A172 (cell line): ENCODE measurements around the gene RAPGEF2. TPM values are rescaled to one million over a fixed set of nuclear protein-coding genes. Genes with fewer than 3 reads are reported as not detected.
"Not testable (repeated sequence)": the region's sequence is repeated elsewhere in the genome, so short reads cannot be mapped to it uniquely, and the experiment has no call there.

Source experiments
- DNase-seq: peaks from one replicate; pipeline ENCODE4 v3.0.0-alpha.2; 2015; ENCODE audit warnings: low spot score
- total RNA-seq: library from RNA; depleted of rRNA; stranded (reverse); fragments of >200 nt; shearing (Covaris generic); gene quantifications from 2 replicates; pipeline ENCODE4 v1.2.3, GENCODE V29; 2014

RAPGEF2 gene
- total RNA-seq, 1 experiment from 2014 or later = 30.0 TPM

- DNase-seq = no peak
Measured at GRCh38 chr4:159097785-159098184, 5.1 kb upstream of the RAPGEF2 start.

- DNase-seq = no peak
Measured at GRCh38 chr4:159098482-159099127, 4.3 kb upstream of the RAPGEF2 start.

- no peak for DNase-seq
Measured at GRCh38 chr4:159101988-159102621, 774 bp upstream of the RAPGEF2 start.

GRCh38 chr4:159103384-159103990 is 608 bp downstream of the RAPGEF2 start:
- no peak for DNase-seq

GRCh38 chr4:159104694-159105414 is 2.0 kb downstream of the RAPGEF2 start:
- peak; percentile 25 for DNase-seq

DNA sequence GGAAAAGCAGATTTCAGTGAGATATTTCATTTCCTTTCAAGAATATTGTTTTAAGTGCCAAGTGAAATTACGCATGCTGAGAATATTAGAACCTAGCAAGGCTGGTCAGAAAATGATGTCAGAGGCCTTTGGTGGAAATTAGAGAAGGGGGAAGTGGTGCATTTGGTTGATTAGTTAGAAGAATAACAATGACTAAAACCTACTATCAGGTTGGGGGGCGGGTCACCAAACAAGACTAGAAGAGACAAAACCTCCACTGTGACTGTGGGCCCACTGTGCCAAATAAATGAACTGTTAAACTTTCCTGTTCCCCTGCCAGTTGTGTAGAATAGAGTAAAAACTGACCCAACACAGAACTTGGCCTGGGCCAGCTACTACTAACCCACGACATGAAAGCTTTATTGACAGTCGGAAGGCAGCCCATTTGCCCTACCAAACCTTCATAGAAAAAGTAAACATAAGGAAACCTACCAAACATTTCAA is 2.9 kb downstream of the RAPGEF2 start:
- peak; percentile 43 for DNase-seq

- no peak for DNase-seq
Measured at GRCh38 chr4:159106636-159107035, 3.8 kb downstream of the RAPGEF2 start.

DNA sequence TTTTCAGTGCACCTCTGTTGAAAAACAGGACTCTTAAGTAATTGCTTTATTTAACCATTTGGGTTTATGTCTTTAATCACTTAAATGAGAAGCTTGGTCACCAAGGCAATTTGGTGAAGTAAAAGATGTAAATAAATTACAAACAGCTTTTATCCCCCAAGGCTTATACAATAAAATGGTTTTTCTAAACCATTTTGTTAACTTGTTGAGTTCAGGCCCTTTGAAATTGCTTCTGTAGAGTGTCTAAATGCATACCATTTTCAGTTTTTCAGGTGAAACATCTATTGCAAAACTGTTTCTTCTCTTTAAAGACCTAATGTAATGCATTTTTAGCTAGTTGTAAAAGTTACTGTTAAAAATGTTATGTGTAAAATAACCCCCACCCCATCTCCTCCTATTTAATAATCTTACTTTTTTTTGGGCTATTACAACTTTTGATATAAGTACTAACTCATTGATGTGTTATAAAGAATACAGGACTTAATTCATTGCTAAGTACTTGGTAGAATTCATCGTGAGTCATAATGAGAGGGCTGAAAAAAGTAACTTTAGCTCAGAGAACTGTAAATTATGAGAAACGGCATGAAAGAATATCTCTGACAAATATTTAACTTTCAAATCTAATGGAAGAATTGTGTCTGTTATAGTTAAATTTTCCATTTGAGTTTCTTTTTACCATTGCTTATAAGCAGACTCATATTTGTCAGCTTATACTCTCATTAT is 4.5 kb downstream of the RAPGEF2 start:
- DNase-seq = peak; percentile 4

DNA sequence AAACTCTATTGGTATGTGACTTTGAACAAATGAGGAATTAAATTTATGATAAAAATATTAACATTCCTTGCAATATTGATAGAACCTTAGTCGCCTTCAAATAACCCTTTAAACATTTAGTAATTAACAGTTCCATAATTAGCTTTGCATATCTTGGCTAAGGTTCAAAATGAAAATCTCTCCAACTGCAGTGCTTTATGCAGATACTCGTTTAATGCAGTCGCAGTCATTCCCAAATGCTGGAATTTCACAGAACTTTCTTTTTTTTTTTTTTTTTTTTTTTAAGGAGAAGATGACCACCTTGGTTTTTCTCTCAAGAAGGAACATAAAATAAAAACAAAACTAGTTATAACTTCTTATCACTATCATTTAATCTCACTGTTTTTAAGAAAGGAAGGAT is 5.2 kb downstream of the RAPGEF2 start:
- DNase-seq = no peak

DNA sequence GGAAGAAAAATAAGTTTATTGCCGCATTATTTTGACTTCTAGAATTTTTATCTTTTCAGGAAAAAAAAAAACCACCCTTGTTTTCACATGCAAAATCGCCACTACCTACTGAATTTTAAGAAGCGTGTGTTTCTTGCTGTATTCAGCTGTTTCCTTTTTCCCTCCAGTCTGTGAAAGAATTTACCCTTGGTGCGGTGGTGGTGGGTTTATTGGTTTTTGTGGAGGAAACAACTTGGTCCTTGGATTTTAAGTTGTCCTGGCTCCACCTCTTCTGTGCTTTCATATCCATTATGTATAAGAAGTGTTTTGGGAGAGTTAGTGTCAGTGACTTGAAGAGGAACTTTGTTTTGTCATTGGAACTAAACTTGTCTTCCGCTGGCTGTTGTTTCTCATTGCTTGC is 8.1 kb downstream of the RAPGEF2 start:
- no peak for DNase-seq

GRCh38 chr4:159111416-159111815 is 8.5 kb downstream of the RAPGEF2 start:
- no peak for DNase-seq

DNA sequence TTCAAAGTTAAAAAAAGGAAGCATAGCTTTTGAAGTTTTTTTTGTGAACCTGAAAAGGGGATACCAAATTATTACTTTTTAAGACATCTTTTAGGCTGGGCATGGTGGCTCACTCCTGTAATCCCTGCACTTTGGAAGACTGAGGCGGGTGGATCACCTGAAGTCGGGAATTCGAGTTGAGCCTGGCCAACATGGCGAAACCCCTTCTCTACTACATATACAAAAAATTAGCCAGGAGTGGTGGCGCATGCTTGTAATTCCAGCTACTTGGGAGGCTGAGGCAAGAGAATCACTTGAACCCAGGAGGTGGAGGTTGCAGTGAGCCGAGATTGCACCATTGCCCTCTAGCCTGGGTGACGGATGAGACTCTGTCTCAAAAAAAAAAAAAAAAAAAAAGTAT is 10.5 kb downstream of the RAPGEF2 start:
- DNase-seq = not testable (repeated sequence)

- not testable (repeated sequence) for DNase-seq
Measured at GRCh38 chr4:159116098-159116497, 13.2 kb downstream of the RAPGEF2 start.

GRCh38 chr4:159116693-159117092 is 13.8 kb downstream of the RAPGEF2 start:
- not testable (repeated sequence) for DNase-seq

GRCh38 chr4:159117564-159117963 is 14.7 kb downstream of the RAPGEF2 start:
- DNase-seq = no peak

DNA sequence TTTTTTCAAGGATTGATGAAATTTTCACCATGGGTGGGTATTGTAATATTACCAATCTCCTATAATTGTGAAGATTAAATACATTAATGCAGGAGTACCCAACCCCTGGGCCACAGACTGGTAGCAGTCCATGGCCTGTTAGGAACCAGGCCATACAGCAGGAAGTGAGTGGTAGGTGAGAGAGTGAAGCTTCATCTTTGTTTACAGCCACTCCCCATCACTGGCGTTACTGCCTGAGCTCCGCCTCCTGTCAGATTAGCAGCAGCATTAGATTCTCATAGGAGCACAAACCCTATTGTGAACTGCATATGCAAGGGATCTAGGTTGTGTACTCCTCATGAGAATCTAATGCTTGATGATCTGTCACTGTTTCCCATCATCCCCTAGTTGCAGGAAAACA is 15.1 kb downstream of the RAPGEF2 start:
- DNase-seq = no peak

GRCh38 chr4:159121371-159121770 is 18.5 kb downstream of the RAPGEF2 start:
- no peak for DNase-seq

DNA sequence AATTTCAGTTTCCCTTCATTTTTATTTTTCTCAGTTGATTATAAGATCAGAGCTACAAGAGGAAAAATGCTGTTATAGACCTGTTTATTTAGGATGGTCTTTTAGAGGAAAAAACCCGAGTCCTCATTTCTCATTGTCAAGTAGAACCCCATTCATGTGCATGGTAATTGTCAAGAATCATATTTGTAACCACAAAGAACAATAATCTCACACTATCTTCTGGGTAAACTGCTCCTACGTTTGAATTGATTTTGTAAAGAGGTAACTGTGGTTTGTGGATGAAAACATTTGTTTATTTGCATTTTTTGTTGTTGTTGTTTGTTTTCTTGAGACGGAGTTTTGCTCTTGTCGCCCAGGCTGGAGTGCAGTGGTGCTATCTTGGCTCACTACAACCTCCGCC is 23.8 kb downstream of the RAPGEF2 start:
- DNase-seq = no peak

DNA sequence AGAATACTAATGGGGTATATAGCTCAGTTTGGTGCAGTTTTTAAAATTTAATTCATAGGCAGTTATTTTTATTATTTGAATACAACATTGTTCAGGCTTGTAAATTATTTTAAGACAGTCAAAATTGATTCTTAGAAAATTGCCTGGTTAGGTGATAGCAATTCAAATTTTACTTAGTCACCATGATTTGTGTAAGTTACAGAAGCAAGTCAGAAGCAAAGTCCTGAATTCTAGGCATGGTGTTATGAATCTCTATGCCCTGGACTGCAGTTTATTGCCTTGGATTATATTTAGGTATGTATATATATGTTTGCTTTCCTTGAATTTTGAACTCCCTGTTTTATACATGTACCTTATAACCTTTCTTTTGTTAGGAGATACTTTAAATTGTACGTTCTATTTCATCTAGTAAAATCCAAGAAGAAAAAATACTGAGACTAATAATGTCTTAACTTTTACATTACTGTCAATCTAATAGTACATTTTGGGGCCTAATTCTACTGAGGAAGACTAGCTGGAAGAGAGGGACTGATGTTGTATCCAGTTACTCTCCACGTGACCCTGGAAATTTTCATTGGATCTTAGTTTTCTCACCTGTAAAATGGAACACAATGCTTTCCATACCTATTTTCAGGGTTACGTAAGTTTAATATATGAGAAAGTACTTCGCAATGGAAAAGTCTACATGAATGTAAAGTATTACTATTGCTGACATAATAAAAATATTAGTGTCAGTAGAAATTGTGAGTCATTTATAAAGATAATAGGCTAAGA is 25.1 kb downstream of the RAPGEF2 start:
- no peak for DNase-seq

GRCh38 chr4:159129814-159130550 is 27.1 kb downstream of the RAPGEF2 start:
- no peak for DNase-seq
